Activated CD8-positive, alpha-beta T cell treated with anti-CD3 and anti-CD28 coated beads for 36 hours (primary cell): Measurements from ENCODE around the gene PLPP4. TPM values are rescaled to one million over a fixed set of nuclear protein-coding genes. Genes with fewer than 3 reads are reported as not detected.

ENCODE experiments used
- ATAC-seq: fragments of 200-7000 bp; cut with Tn5 transposase; one replicate; pipeline ENCODE4 v1.10.0; 2021; ENCODE audit warnings: mild to moderate bottlenecking, moderate library complexity
- CTCF ChIA-PET: fragments of 350-600 bp; sonication (Branson Sonifier 250); formaldehyde crosslinking; loops from one replicate; lab custom pipeline; 2021; ENCODE audit warnings: antibody characterized with exemption; lab: Charles Lee
- POLR2A ChIA-PET: fragments of 350-600 bp; sonication (Branson Sonifier 250); formaldehyde crosslinking; loops from one replicate; lab custom pipeline; 2021; ENCODE audit warnings: antibody characterized with exemption; lab: Charles Lee
- DNase-seq: peaks from one replicate; pipeline ENCODE4 v3.0.0-alpha.2; 2020
- H3K27ac Mint-ChIP-seq: one replicate; pipeline ENCODE4 v1.8.0; 2021; ENCODE audit warnings: mild to moderate bottlenecking, mixed read lengths
- H3K27me3 Mint-ChIP-seq: one replicate; pipeline ENCODE4 v1.8.0; 2021; ENCODE audit warnings: mixed read lengths
- H3K36me3 Mint-ChIP-seq: one replicate; pipeline ENCODE4 v1.8.0; 2021; ENCODE audit warnings: low read depth, mixed read lengths
- H3K4me1 Mint-ChIP-seq: one replicate; pipeline ENCODE4 v1.8.0; 2021; ENCODE audit warnings: low read depth, mixed read lengths
- H3K4me3 Mint-ChIP-seq: one replicate; pipeline ENCODE4 v1.8.0; 2021; ENCODE audit warnings: mild to moderate bottlenecking, moderate library complexity, mixed read lengths
- H3K9me3 Mint-ChIP-seq: one replicate; pipeline ENCODE4 v1.8.0; 2021; ENCODE audit warnings: mixed read lengths
- CTCF ChIP-seq: fragments of 200-600 bp; IDR thresholded peaks from one replicate; pipeline ENCODE4 v1.8.0; 2022; ENCODE audit warnings: antibody characterized with exemption, mild to moderate bottlenecking
- intact Hi-C: fragments of 100-400 bp; cut with micrococcal nuclease; formaldehyde crosslinking; loops from one replicate; pipeline ENCODE4 v1.10.0; 2022
- total RNA-seq, 2 experiments: library from RNA; stranded (reverse); gene quantifications; one replicate each; pipeline ENCODE4 v1.2.3, GENCODE V29; 2021

Gene PLPP4
- total RNA-seq, 2 experiments from 2014 or later, result not detected

- ATAC-seq (no peak), DNase-seq (no peak)
- CTCF ChIA-PET, result interaction anchor here (1.4 kb wide), 1 partner anchor 17 kb away, joined by 4 read pairs; no protein-coding TSS in a partner anchor
- Mint-ChIP-seq H3K9me3 (no peaks in the 10 kb centered on the region), H3K27ac (no peak overlapping the region), H3K36me3 (no peaks in the 10 kb centered on the region), H3K27me3 (no peaks in the 10 kb centered on the region), H3K4me1 (no peaks in the 10 kb centered on the region), H3K4me3 (no peak overlapping the region)
- no peak for TF ChIP-seq CTCF
- POLR2A ChIA-PET, result no interaction called here
- intact Hi-C loops, result no loop called here
Observed at GRCh38 chr10:120570418-120570817, 113.4 kb downstream of the PLPP4 start.

- Mint-ChIP-seq H3K4me1 (no peaks in the 10 kb centered on the region), H3K4me3 (no peak overlapping the region), H3K27me3 (no peaks in the 10 kb centered on the region), H3K27ac (no peak overlapping the region), H3K9me3 (no peaks in the 10 kb centered on the region), H3K36me3 (no peaks in the 10 kb centered on the region)
- no peak for ATAC-seq
- ChIA-PET CTCF (interaction anchor here (1.4 kb wide), 1 partner anchor 16 kb away, joined by 4 read pairs; no protein-coding TSS in a partner anchor), POLR2A (no interaction called here)
- no peak for DNase-seq
- intact Hi-C loops, result no loop called here
- no peak for TF ChIP-seq CTCF
Observed at GRCh38 chr10:120571266-120571665, 114.2 kb downstream of the PLPP4 start.

- ChIA-PET CTCF (no interaction called here), POLR2A (no interaction called here)
- H3K4me3 Mint-ChIP-seq, result no peak overlapping the region
- no peaks in the 10 kb centered on the region for H3K9me3 Mint-ChIP-seq
- H3K36me3 Mint-ChIP-seq, result no peaks in the 10 kb centered on the region
- no peaks in the 10 kb centered on the region for H3K4me1 Mint-ChIP-seq
- no peak for DNase-seq
- H3K27ac Mint-ChIP-seq, result no peak overlapping the region
- intact Hi-C loops, result no loop called here
- TF ChIP-seq CTCF, result no peak
- H3K27me3 Mint-ChIP-seq, result no peaks in the 10 kb centered on the region
- no peak for ATAC-seq
Observed at GRCh38 chr10:120572307-120572706, 115.3 kb downstream of the PLPP4 start.

- POLR2A ChIA-PET, result no interaction called here
Observed at GRCh38 chr10:120573355-120573754, 116.3 kb downstream of the PLPP4 start.

GRCh38 chr10:120574981-120575380 lies 118.0 kb downstream of the PLPP4 start:
- no peak for ATAC-seq
- ChIA-PET POLR2A (interaction anchor here (0.6 kb wide), 1 partner anchor 1727 kb away, joined by 3 read pairs; no protein-coding TSS in a partner anchor), CTCF (no interaction called here)
- no peaks in the 10 kb centered on the region for H3K36me3 Mint-ChIP-seq
- no peaks in the 10 kb centered on the region for H3K9me3 Mint-ChIP-seq
- intact Hi-C loops, result no loop called here
- no peak overlapping the region for H3K27ac Mint-ChIP-seq
- H3K4me3 Mint-ChIP-seq, result no peak overlapping the region
- H3K4me1 Mint-ChIP-seq, result no peaks in the 10 kb centered on the region
- no peak for TF ChIP-seq CTCF
- H3K27me3 Mint-ChIP-seq, result no peaks in the 10 kb centered on the region
- no peak for DNase-seq

More at GRCh38 chr10:120573355-120573754, 116.3 kb downstream of the PLPP4 start:
- H3K4me1 Mint-ChIP-seq, result no peaks in the 10 kb centered on the region
- DNase-seq (no peak), ATAC-seq (no peak)
- no peaks in the 10 kb centered on the region for H3K36me3 Mint-ChIP-seq
- no peak overlapping the region for H3K27ac Mint-ChIP-seq
- H3K4me3 Mint-ChIP-seq, result no peak overlapping the region
- H3K27me3 Mint-ChIP-seq, result no peaks in the 10 kb centered on the region
- TF ChIP-seq CTCF, result no peak
- CTCF ChIA-PET, result no interaction called here
- intact Hi-C loops, result no loop called here
- H3K9me3 Mint-ChIP-seq, result no peaks in the 10 kb centered on the region
